ENCODE results near the gene SAMD4A.

SAMD4A gene

DNA sequence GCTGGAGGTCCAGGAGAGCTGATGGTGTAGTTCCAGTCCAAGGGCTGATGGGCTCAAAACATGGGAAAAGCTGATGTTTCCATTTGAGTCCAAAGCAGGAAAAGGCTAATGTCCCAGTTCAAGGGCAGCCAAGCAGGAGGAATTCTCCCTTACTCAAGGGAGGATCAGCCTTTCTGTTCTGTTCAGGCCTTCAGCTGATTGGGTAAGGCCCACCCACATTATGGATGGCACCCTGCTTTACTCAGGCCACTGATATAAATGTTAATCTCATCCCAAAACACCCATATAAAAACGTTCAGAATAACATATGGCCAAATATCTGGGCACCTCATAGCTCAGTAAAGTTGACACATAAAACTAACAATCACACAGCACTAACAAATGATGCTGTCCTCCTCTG is 64.1 kb downstream of the SAMD4A start:
- H3K4me3 ChIP-seq (ENCODE audit: severe bottlenecking): no peak overlapping the region
- TF ChIP-seq, protein P1, sequence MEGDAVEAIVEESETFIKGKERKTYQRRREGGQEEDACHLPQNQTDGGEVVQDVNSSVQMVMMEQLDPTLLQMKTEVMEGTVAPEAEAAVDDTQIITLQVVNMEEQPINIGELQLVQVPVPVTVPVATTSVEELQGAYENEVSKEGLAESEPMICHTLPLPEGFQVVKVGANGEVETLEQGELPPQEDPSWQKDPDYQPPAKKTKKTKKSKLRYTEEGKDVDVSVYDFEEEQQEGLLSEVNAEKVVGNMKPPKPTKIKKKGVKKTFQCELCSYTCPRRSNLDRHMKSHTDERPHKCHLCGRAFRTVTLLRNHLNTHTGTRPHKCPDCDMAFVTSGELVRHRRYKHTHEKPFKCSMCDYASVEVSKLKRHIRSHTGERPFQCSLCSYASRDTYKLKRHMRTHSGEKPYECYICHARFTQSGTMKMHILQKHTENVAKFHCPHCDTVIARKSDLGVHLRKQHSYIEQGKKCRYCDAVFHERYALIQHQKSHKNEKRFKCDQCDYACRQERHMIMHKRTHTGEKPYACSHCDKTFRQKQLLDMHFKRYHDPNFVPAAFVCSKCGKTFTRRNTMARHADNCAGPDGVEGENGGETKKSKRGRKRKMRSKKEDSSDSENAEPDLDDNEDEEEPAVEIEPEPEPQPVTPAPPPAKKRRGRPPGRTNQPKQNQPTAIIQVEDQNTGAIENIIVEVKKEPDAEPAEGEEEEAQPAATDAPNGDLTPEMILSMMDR (IDR thresholded peaks at IDR 0.05; ENCODE audit: poor library complexity, severe bottlenecking): no peak
- H3K36me3 ChIP-seq (ENCODE audit: low read depth): peaks cover 31% of the 10 kb centered on the region
- no peaks in the 10 kb centered on the region for H3K4me1 ChIP-seq (ENCODE audit: insufficient read depth, poor library complexity, severe bottlenecking)
- no peaks in the 10 kb centered on the region for H3K9me3 ChIP-seq (ENCODE audit: severe bottlenecking)
- DNase-seq (ENCODE audit: low spot score): no peak
- no peaks in the 10 kb centered on the region for H3K27me3 ChIP-seq (ENCODE audit: insufficient read depth, poor library complexity, severe bottlenecking)
- ATAC-seq (ENCODE audit: low read depth): no peak
- no peak overlapping the region for H3K27ac ChIP-seq (ENCODE audit: poor library complexity, severe bottlenecking)

DNA sequence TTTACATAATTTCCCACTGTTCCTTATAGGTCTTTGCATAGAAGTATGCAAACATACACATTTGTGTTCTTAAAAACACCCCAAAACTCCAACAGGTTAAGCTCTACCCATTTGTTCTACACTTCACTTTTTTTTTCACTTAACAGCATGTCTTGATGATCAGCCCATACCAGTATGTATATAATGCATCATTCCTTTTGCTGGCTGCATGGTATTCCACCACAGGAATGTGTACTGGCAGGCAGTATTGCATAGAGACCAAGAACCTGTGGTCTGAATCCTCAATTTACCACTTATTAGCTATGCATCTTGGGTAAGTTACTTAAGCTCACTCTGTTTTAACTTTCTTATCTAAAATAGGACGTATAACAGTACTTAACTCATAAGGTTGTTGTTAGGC is 65.5 kb downstream of the SAMD4A start:
- TF ChIP-seq, protein P1 (IDR thresholded peaks at IDR 0.05; ENCODE audit: poor library complexity, severe bottlenecking): no peak
- peaks cover 31% of the 10 kb centered on the region for H3K36me3 ChIP-seq (ENCODE audit: low read depth)
- H3K4me1 ChIP-seq (ENCODE audit: insufficient read depth, poor library complexity, severe bottlenecking): no peaks in the 10 kb centered on the region
- no peaks in the 10 kb centered on the region for H3K27me3 ChIP-seq (ENCODE audit: insufficient read depth, poor library complexity, severe bottlenecking)
- no peak overlapping the region for H3K4me3 ChIP-seq (ENCODE audit: severe bottlenecking)
- H3K27ac ChIP-seq (ENCODE audit: poor library complexity, severe bottlenecking): no peak overlapping the region
- H3K9me3 ChIP-seq (ENCODE audit: severe bottlenecking): no peaks in the 10 kb centered on the region
- ATAC-seq (ENCODE audit: low read depth) (no peak), DNase-seq (ENCODE audit: low spot score) (no peak)

DNA sequence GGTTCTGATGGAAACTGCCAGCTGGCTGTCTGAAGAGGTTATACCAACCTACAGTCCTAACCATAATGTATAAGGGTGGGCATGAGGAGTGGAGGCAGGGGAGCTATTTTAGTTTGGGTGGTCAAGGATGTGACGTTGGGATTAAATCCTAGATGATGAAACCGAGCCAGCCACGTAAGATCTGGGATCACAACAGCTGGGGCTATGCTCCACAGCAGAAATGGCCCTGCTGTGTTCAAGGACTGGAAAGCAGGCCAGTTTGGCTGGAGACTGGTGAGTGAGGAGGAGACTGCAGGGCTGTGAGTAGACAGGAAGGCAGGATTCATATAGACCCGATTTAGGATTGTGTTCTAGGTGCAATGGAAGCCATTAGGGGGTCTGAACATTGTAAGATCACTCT is 66.1 kb downstream of the SAMD4A start:
- DNase-seq (ENCODE audit: low spot score) (no peak), ATAC-seq (ENCODE audit: low read depth) (no peak)
- H3K36me3 ChIP-seq (ENCODE audit: low read depth): peaks cover 31% of the 10 kb centered on the region
- H3K4me1 ChIP-seq (ENCODE audit: insufficient read depth, poor library complexity, severe bottlenecking): peaks cover 4% of the 10 kb centered on the region
- H3K4me3 ChIP-seq (ENCODE audit: severe bottlenecking): no peak overlapping the region
- no peak overlapping the region for H3K27ac ChIP-seq (ENCODE audit: poor library complexity, severe bottlenecking)
- H3K9me3 ChIP-seq (ENCODE audit: severe bottlenecking): no peaks in the 10 kb centered on the region
- no peaks in the 10 kb centered on the region for H3K27me3 ChIP-seq (ENCODE audit: insufficient read depth, poor library complexity, severe bottlenecking)
- TF ChIP-seq, protein P1 (IDR thresholded peaks at IDR 0.05; ENCODE audit: poor library complexity, severe bottlenecking): no peak

DNA sequence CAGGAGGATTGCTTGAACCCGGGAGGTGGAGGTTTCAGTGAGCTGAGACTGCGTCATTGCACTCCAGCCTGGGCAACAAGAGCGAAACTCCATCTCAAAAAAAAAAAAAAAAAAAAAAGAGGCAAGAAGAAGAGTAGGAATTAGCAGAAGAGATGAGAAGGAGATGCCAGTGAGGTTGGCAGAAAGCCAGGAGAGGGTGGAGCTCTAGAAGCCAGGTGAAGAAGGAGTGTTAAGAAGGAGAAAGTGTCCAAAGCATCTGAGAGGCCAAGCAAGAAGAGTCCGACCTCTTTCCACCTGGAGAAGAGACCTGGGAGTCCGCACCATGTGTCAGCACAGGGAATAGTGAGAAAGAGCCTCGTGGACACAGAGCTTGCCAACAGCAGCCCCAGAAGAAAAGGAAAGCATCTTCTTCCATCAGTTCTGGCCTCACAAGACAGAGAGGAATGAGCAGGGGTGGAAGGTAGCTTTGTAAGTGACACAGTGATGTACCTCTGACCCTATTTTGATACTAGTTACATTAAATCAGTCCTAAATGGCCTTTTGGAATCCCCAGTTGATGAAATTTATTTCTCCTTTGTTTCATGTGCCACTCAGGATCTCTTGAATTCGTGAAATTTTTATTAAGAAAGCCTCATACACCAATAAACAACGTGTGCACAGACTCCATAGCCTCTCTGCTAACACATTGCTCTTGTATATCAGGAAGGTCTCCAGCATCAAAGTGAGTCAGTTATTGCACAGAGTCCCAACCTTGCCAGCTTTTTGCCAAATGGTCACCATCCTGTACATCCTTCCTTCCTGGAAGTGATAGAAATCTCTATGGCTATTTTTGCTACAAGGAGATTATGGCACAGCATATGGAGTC is 70.6 kb downstream of the SAMD4A start:
- DNase-seq (ENCODE audit: low spot score) (no peak), ATAC-seq (ENCODE audit: low read depth) (peak; percentile 50)
- Histone ChIP-seq H3K4me3 (ENCODE audit: severe bottlenecking) (no peak overlapping the region), H3K36me3 (ENCODE audit: low read depth) (peaks cover 3% of the 10 kb centered on the region), H3K27me3 (ENCODE audit: insufficient read depth, poor library complexity, severe bottlenecking) (no peaks in the 10 kb centered on the region), H3K27ac (ENCODE audit: poor library complexity, severe bottlenecking) (peak overlapping the region; percentile 32), H3K4me1 (ENCODE audit: insufficient read depth, poor library complexity, severe bottlenecking) (peaks cover 6% of the 10 kb centered on the region), H3K9me3 (ENCODE audit: severe bottlenecking) (no peaks in the 10 kb centered on the region)
- TF ChIP-seq, protein P1 (IDR thresholded peaks at IDR 0.05; ENCODE audit: poor library complexity, severe bottlenecking): no peak

DNA sequence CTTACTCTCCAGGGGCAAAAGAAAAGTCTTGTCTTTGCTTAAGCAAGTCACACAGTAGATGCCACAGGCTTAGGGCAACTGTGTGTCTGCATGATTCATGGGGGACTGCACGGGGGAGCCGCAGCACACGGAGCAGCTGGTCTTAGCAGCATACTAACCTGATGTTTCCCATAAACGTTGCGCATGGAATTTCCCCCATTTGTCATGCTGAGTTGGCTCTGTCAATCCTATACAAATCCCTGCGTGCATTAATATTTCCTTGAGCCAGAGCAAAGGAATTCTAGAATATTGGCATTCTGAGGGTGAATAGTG is 71.2 kb downstream of the SAMD4A start:
- DNase-seq (ENCODE audit: low spot score) (no peak), ATAC-seq (ENCODE audit: low read depth) (peak; percentile 61)
- H3K4me3 ChIP-seq (ENCODE audit: severe bottlenecking): no peak overlapping the region
- H3K4me1 ChIP-seq (ENCODE audit: insufficient read depth, poor library complexity, severe bottlenecking): peaks cover 6% of the 10 kb centered on the region
- TF ChIP-seq, protein P1 (IDR thresholded peaks at IDR 0.05; ENCODE audit: poor library complexity, severe bottlenecking): no peak
- H3K36me3 ChIP-seq (ENCODE audit: low read depth): no peaks in the 10 kb centered on the region
- no peaks in the 10 kb centered on the region for H3K9me3 ChIP-seq (ENCODE audit: severe bottlenecking)
- H3K27me3 ChIP-seq (ENCODE audit: insufficient read depth, poor library complexity, severe bottlenecking): no peaks in the 10 kb centered on the region
- H3K27ac ChIP-seq (ENCODE audit: poor library complexity, severe bottlenecking): peak overlapping the region; percentile 32

Data from RWPE2 (cell line).